Neural progenitor cell (in vitro differentiated cells): ENCODE measurements around the gene CYTH1.

ENCODE experiments used
- CTCF ChIP-seq: fragments of 200-600 bp; sonication (generic); IDR thresholded peaks from 2 replicates; pipeline ENCODE4 v1.5.1; 2017; ENCODE audit warnings: antibody characterized with exemption, mild to moderate bottlenecking
- EZH2 ChIP-seq: fragments of 200-600 bp; sonication (generic); IDR thresholded peaks from 2 replicates; pipeline ENCODE4 v1.6.1; 2017; ENCODE audit warnings: antibody characterized with exemption, mild to moderate bottlenecking, moderate library complexity

- peak; percentile 48 for TF ChIP-seq CTCF
- no peak for TF ChIP-seq EZH2
Observed at GRCh38 chr17:78798695-78799559, 16.9 kb upstream of the CYTH1 start.
